HEK293 (cell line): ENCODE results near the gene ITGA11.

Source experiments
- CTCF ChIA-PET: fragments of 350-600 bp; formaldehyde crosslinking; extraction: SDS; loops from one replicate; lab custom pipeline; 2021; ENCODE audit warnings: antibody characterized with exemption; lab: Yijun Ruan, JAX
- POLR2A ChIA-PET: fragments of 300-600 bp; formaldehyde crosslinking; extraction: SDS; loops from one replicate; lab custom pipeline; 2020; ENCODE audit warnings: antibody characterized with exemption, inconsistent platforms; lab: Yijun Ruan, JAX
- H3K27ac ChIP-seq: fragments of 200-500 bp; sonication (Bioruptor generic); 2 replicates; pipeline ENCODE4 v1.5.1; 2014; ENCODE audit warnings: low read depth, low read length, control low read depth, inconsistent platforms; ENCODE audit errors: extremely low read depth
- H3K36me3 ChIP-seq, 2 experiments: fragments of 200-500 bp in 1 of 2; sonication (Bioruptor generic) in 1 of 2; 1 replicate in 1 of 2; 2 replicates in 1 of 2; pipeline ENCODE4 v1.5.1; 2014 to 2017; ENCODE audit warnings: inconsistent platforms in 2 of 2, low read length in 2 of 2; ENCODE audit not compliant: control insufficient read depth in 2 of 2, insufficient read depth in 1 of 2
- H3K4me1 ChIP-seq: fragments of 200-500 bp; sonication (Bioruptor generic); 2 replicates; pipeline ENCODE4 v1.5.1; 2014; ENCODE audit warnings: mild to moderate bottlenecking, low read length, inconsistent platforms; ENCODE audit not compliant: control insufficient read depth, insufficient read depth
- H3K4me3 ChIP-seq: 2 replicates; pipeline ENCODE4 v1.5.1; 2011; ENCODE audit warnings: low read depth, mild to moderate bottlenecking, control low read depth, low read length, moderate library complexity
- H3K9me3 ChIP-seq: fragments of 200-500 bp; sonication (Bioruptor generic); 2 replicates; pipeline ENCODE4 v1.5.1; 2014; ENCODE audit warnings: low read depth, low read length, inconsistent platforms; ENCODE audit not compliant: control insufficient read depth, insufficient read depth
- BCL6B ChIP-seq: fragments of 450-650 bp; formaldehyde crosslinking; IDR thresholded peaks from 2 replicates; pipeline ENCODE4 v1.5.1; 2017; ENCODE audit warnings: missing biosample characterization, missing genetic modification characterization
- GLIS1 ChIP-seq: fragments of 450-650 bp; formaldehyde crosslinking; IDR thresholded peaks from 2 replicates; pipeline ENCODE4 v1.5.1; 2016; ENCODE audit warnings: missing biosample characterization, missing genetic modification characterization
- HOXD13 ChIP-seq: sonication (generic); formaldehyde crosslinking; IDR thresholded peaks from 2 replicates; pipeline ENCODE4 v1.8.0; 2022; ENCODE audit warnings: missing genetic modification reagents, borderline replicate concordance
- MYNN ChIP-seq: fragments of 450-650 bp; formaldehyde crosslinking; IDR thresholded peaks from 2 replicates; pipeline ENCODE4 v1.5.1; 2016; ENCODE audit warnings: missing biosample characterization, missing genetic modification characterization, borderline replicate concordance
- PRDM6 ChIP-seq: fragments of 450-650 bp; formaldehyde crosslinking; IDR thresholded peaks from 2 replicates; pipeline ENCODE4 v1.5.1; 2017; ENCODE audit warnings: missing biosample characterization, missing genetic modification characterization
- SCRT2 ChIP-seq: fragments of 450-650 bp; formaldehyde crosslinking; IDR thresholded peaks from 2 replicates; pipeline ENCODE4 v1.5.1; 2016; ENCODE audit warnings: missing biosample characterization, missing genetic modification characterization
- WT1 ChIP-seq: fragments of 450-650 bp; formaldehyde crosslinking; IDR thresholded peaks from 2 replicates; pipeline ENCODE4 v1.5.1; 2016; ENCODE audit warnings: missing biosample characterization, missing genetic modification characterization
- ZBTB1 ChIP-seq: fragments of 450-650 bp; formaldehyde crosslinking; IDR thresholded peaks from 2 replicates; pipeline ENCODE4 v1.5.1; 2016; ENCODE audit warnings: missing biosample characterization, missing genetic modification characterization
- ZBTB44 ChIP-seq: fragments of 450-650 bp; IDR thresholded peaks from 2 replicates; pipeline ENCODE4 v1.5.1; 2018; ENCODE audit warnings: missing biosample characterization, mild to moderate bottlenecking, missing genetic modification characterization
- ZBTB49 ChIP-seq: fragments of 450-650 bp; formaldehyde crosslinking; IDR thresholded peaks from 2 replicates; pipeline ENCODE4 v1.5.1; 2016; ENCODE audit warnings: missing biosample characterization, missing genetic modification characterization, low read depth
- ZIC2 ChIP-seq: fragments of 450-650 bp; formaldehyde crosslinking; IDR thresholded peaks from 2 replicates; pipeline ENCODE4 v1.5.1; 2016; ENCODE audit warnings: missing biosample characterization, missing genetic modification characterization
- ZNF18 ChIP-seq: fragments of 450-650 bp; formaldehyde crosslinking; IDR thresholded peaks from 2 replicates; pipeline ENCODE4 v1.5.1; 2016; ENCODE audit warnings: missing biosample characterization, missing genetic modification characterization
- ZNF221 ChIP-seq: fragments of 450-650 bp; formaldehyde crosslinking; IDR thresholded peaks from 2 replicates; pipeline ENCODE4 v1.5.1; 2017; ENCODE audit warnings: missing biosample characterization, missing genetic modification characterization, borderline replicate concordance
- ZNF248 ChIP-seq: fragments of 450-650 bp; formaldehyde crosslinking; IDR thresholded peaks from 2 replicates; pipeline ENCODE4 v1.5.1; 2017; ENCODE audit warnings: missing biosample characterization, missing genetic modification characterization
- ZNF350 ChIP-seq: fragments of 450-650 bp; formaldehyde crosslinking; IDR thresholded peaks from 2 replicates; pipeline ENCODE4 v1.5.0; 2017; ENCODE audit warnings: missing biosample characterization, mild to moderate bottlenecking, missing genetic modification characterization
- ZNF518A ChIP-seq: fragments of 450-650 bp; formaldehyde crosslinking; conservative IDR thresholded peaks from 2 replicates; pipeline ENCODE4 v1.5.1; 2016; ENCODE audit warnings: low read depth, missing biosample characterization, missing genetic modification characterization
- ZNF530 ChIP-seq: fragments of 450-650 bp; formaldehyde crosslinking; IDR thresholded peaks from 2 replicates; pipeline ENCODE4 v1.5.1; 2016; ENCODE audit warnings: low read depth, missing biosample characterization, missing genetic modification characterization
- ZNF549 ChIP-seq: fragments of 450-650 bp; IDR thresholded peaks from 2 replicates; pipeline ENCODE4 v1.5.1; 2018; ENCODE audit warnings: missing biosample characterization, missing genetic modification characterization, mild to moderate bottlenecking, inconsistent platforms, moderate library complexity

The ITGA11 gene

GRCh38 chr15:68434021-68434420 is 2.1 kb upstream of the ITGA11 start:
- Histone ChIP-seq H3K36me3 (no peaks in the 10 kb centered on the region), H3K4me1 (peaks cover 2% of the 10 kb centered on the region; the same call in 1 of the 2 replicates), H3K4me3 (no peak overlapping the region), H3K9me3 (no peaks in the 10 kb centered on the region), H3K27ac (no peak overlapping the region)
- ChIA-PET CTCF (no interaction called here), POLR2A (interaction anchor here (0.6 kb wide), 1 partner anchor 229 kb away, joined by 3 read pairs; the partner anchor contains the start of gene CALML4)
- TF ChIP-seq ZBTB49 (no peak), ZNF549 (no peak), PRDM6 (tag by site-specific recombination) (no peak), ZNF248 (tag by site-specific recombination) (no peak), ZNF530 (tag by site-specific recombination) (no peak), ZNF221 (tag by site-specific recombination) (no peak), SCRT2 (no peak)

- ChIA-PET POLR2A (interaction anchor here (0.6 kb wide), 1 partner anchor 228 kb away, joined by 3 read pairs; the partner anchor contains the start of gene CALML4), CTCF (interaction anchor here (0.6 kb wide), 1 partner anchor 144 kb away, joined by 3 read pairs; no protein-coding TSS in a partner anchor)
- Histone ChIP-seq H3K4me3 (no peak overlapping the region), H3K4me1 (peaks cover 2% of the 10 kb centered on the region; the same call in 1 of the 2 replicates), H3K27ac (no peak overlapping the region), H3K9me3 (no peaks in the 10 kb centered on the region), H3K36me3 (no peaks in the 10 kb centered on the region)
- no peak for TF ChIP-seq WT1 (tag by site-specific recombination)
- TF ChIP-seq BCL6B (tag by site-specific recombination): no peak
- TF ChIP-seq ZNF18 (tag by site-specific recombination): no peak
- no peak for TF ChIP-seq ZBTB1
- no peak for TF ChIP-seq ZBTB44
- TF ChIP-seq ZNF518A: no peak
- TF ChIP-seq ZNF350 (tag by site-specific recombination): no peak
- TF ChIP-seq HOXD13 (CRISPR knock-in tag): no peak
- TF ChIP-seq ZIC2 (tag by site-specific recombination): no peak
- no peak for TF ChIP-seq GLIS1 (tag by site-specific recombination)
- no peak for TF ChIP-seq MYNN (tag by site-specific recombination)
- TF ChIP-seq ZBTB49: no peak
These were observed 1.6 kb upstream of the ITGA11 start for GRCh38 chr15:68433551-68433950.
